HEK293 (cell line): ENCODE data around the gene SOHLH2.
A peak's percentile ranks its signal among the peaks of the same experiment; 100 is the strongest.

Experiments used
- CTCF ChIA-PET: fragments of 350-600 bp; formaldehyde crosslinking; extraction: SDS; loops from one replicate; lab custom pipeline; 2021; ENCODE audit warnings: antibody characterized with exemption; lab: Yijun Ruan, JAX
- POLR2A ChIA-PET: fragments of 300-600 bp; formaldehyde crosslinking; extraction: SDS; loops from one replicate; lab custom pipeline; 2020; ENCODE audit warnings: antibody characterized with exemption, inconsistent platforms; lab: Yijun Ruan, JAX
- H3K27ac ChIP-seq: fragments of 200-500 bp; sonication (Bioruptor generic); 2 replicates; pipeline ENCODE4 v1.5.1; 2014; ENCODE audit warnings: low read depth, low read length, control low read depth, inconsistent platforms; ENCODE audit errors: extremely low read depth
- H3K36me3 ChIP-seq, 2 experiments: fragments of 200-500 bp in 1 of 2; sonication (Bioruptor generic) in 1 of 2; 1 replicate in 1 of 2; 2 replicates in 1 of 2; pipeline ENCODE4 v1.5.1; 2014 to 2017; ENCODE audit warnings: inconsistent platforms in 2 of 2, low read length in 2 of 2; ENCODE audit not compliant: control insufficient read depth in 2 of 2, insufficient read depth in 1 of 2
- H3K4me1 ChIP-seq: fragments of 200-500 bp; sonication (Bioruptor generic); 2 replicates; pipeline ENCODE4 v1.5.1; 2014; ENCODE audit warnings: mild to moderate bottlenecking, low read length, inconsistent platforms; ENCODE audit not compliant: control insufficient read depth, insufficient read depth
- H3K4me3 ChIP-seq: 2 replicates; pipeline ENCODE4 v1.5.1; 2011; ENCODE audit warnings: low read depth, mild to moderate bottlenecking, control low read depth, low read length, moderate library complexity
- H3K9me3 ChIP-seq: fragments of 200-500 bp; sonication (Bioruptor generic); 2 replicates; pipeline ENCODE4 v1.5.1; 2014; ENCODE audit warnings: low read depth, low read length, inconsistent platforms; ENCODE audit not compliant: control insufficient read depth, insufficient read depth
- BCL11B ChIP-seq: fragments of 450-650 bp; formaldehyde crosslinking; IDR thresholded peaks from 2 replicates; pipeline ENCODE4 v1.5.1; 2016; ENCODE audit warnings: low read depth, missing biosample characterization, missing genetic modification characterization
- GFI1B ChIP-seq: fragments of 450-650 bp; formaldehyde crosslinking; IDR thresholded peaks from 2 replicates; pipeline ENCODE4 v1.5.1; 2016; ENCODE audit warnings: missing biosample characterization, missing genetic modification characterization
- GLI4 ChIP-seq: fragments of 450-650 bp; formaldehyde crosslinking; IDR thresholded peaks from 2 replicates; pipeline ENCODE4 v1.5.1; 2016; ENCODE audit warnings: missing biosample characterization, missing genetic modification characterization
- MZF1 ChIP-seq: fragments of 450-650 bp; formaldehyde crosslinking; IDR thresholded peaks from 2 replicates; pipeline ENCODE4 v1.5.1; 2017; ENCODE audit warnings: missing biosample characterization, missing genetic modification characterization, borderline replicate concordance
- OSR2 ChIP-seq: fragments of 450-650 bp; formaldehyde crosslinking; IDR thresholded peaks from 2 replicates; pipeline ENCODE4 v1.5.1; 2016; ENCODE audit warnings: missing biosample characterization, missing genetic modification characterization
- PATZ1 ChIP-seq: fragments of 450-650 bp; formaldehyde crosslinking; IDR thresholded peaks from 2 replicates; pipeline ENCODE4 v1.5.1; 2016; ENCODE audit warnings: missing biosample characterization, missing genetic modification characterization
- PRDM1 ChIP-seq: fragments of 450-650 bp; formaldehyde crosslinking; IDR thresholded peaks from 2 replicates; pipeline ENCODE4; 2016; ENCODE audit warnings: missing biosample characterization, missing genetic modification characterization
- PRDM2 ChIP-seq: fragments of 450-650 bp; formaldehyde crosslinking; IDR thresholded peaks from 2 replicates; pipeline ENCODE4 v1.5.1; 2016; ENCODE audit warnings: missing biosample characterization, missing genetic modification characterization, borderline replicate concordance
- PRDM4 ChIP-seq: fragments of 450-650 bp; formaldehyde crosslinking; IDR thresholded peaks from 2 replicates; pipeline ENCODE4 v1.5.1; 2017; ENCODE audit warnings: missing biosample characterization, missing genetic modification characterization
- SALL2 ChIP-seq: fragments of 450-650 bp; formaldehyde crosslinking; IDR thresholded peaks from 2 replicates; pipeline ENCODE4 v1.5.0; 2017; ENCODE audit warnings: missing biosample characterization, mild to moderate bottlenecking, missing genetic modification characterization, borderline replicate concordance
- SP3 ChIP-seq: fragments of 450-650 bp; formaldehyde crosslinking; IDR thresholded peaks from 2 replicates; pipeline ENCODE4 v1.5.1; 2016; ENCODE audit warnings: missing biosample characterization, missing genetic modification characterization
- ZNF175 ChIP-seq: fragments of 450-650 bp; formaldehyde crosslinking; IDR thresholded peaks from 2 replicates; pipeline ENCODE4 v1.5.1; 2016; ENCODE audit warnings: missing biosample characterization, missing genetic modification characterization
- ZNF211 ChIP-seq: fragments of 450-650 bp; formaldehyde crosslinking; IDR thresholded peaks from 2 replicates; pipeline ENCODE4 v1.5.1; 2016; ENCODE audit warnings: low read depth, missing biosample characterization, missing genetic modification characterization
- ZNF248 ChIP-seq: fragments of 450-650 bp; formaldehyde crosslinking; IDR thresholded peaks from 2 replicates; pipeline ENCODE4 v1.5.1; 2017; ENCODE audit warnings: missing biosample characterization, missing genetic modification characterization
- ZNF292 ChIP-seq: fragments of 450-650 bp; formaldehyde crosslinking; IDR thresholded peaks from 2 replicates; pipeline ENCODE4 v1.5.1; 2016; ENCODE audit warnings: low read depth, missing biosample characterization, missing genetic modification characterization, borderline replicate concordance
- ZNF302 ChIP-seq: fragments of 450-650 bp; formaldehyde crosslinking; IDR thresholded peaks from 2 replicates; pipeline ENCODE4 v1.5.1; 2016; ENCODE audit warnings: missing biosample characterization, missing genetic modification characterization, low read depth
- ZNF350 ChIP-seq: fragments of 450-650 bp; formaldehyde crosslinking; IDR thresholded peaks from 2 replicates; pipeline ENCODE4 v1.5.0; 2017; ENCODE audit warnings: missing biosample characterization, mild to moderate bottlenecking, missing genetic modification characterization
- ZNF514 ChIP-seq: fragments of 450-650 bp; formaldehyde crosslinking; IDR thresholded peaks from 2 replicates; pipeline ENCODE4 v1.5.1; 2016; ENCODE audit warnings: missing biosample characterization, missing genetic modification characterization
- ZNF558 ChIP-seq: fragments of 450-650 bp; formaldehyde crosslinking; IDR thresholded peaks from 2 replicates; pipeline ENCODE4 v1.5.1; 2016; ENCODE audit warnings: missing biosample characterization, missing genetic modification characterization
- ZNF621 ChIP-seq: fragments of 450-650 bp; formaldehyde crosslinking; IDR thresholded peaks from 2 replicates; pipeline ENCODE4 v1.5.1; 2017; ENCODE audit warnings: missing biosample characterization, missing genetic modification characterization
- ZNF623 ChIP-seq: fragments of 450-650 bp; formaldehyde crosslinking; IDR thresholded peaks from 2 replicates; pipeline ENCODE4 v1.5.1; 2016; ENCODE audit warnings: missing biosample characterization, missing genetic modification characterization
- ZNF747 ChIP-seq: fragments of 450-650 bp; formaldehyde crosslinking; IDR thresholded peaks from 2 replicates; pipeline ENCODE4 v1.5.1; 2016; ENCODE audit warnings: missing biosample characterization, missing genetic modification characterization
- ZNF837 ChIP-seq: fragments of 450-650 bp; formaldehyde crosslinking; IDR thresholded peaks from 2 replicates; pipeline ENCODE4 v1.5.1; 2016; ENCODE audit warnings: missing biosample characterization, missing genetic modification characterization
- ZNF843 ChIP-seq: fragments of 450-650 bp; formaldehyde crosslinking; IDR thresholded peaks from 2 replicates; pipeline ENCODE4 v1.5.1; 2016; ENCODE audit warnings: missing biosample characterization, missing genetic modification characterization

Gene SOHLH2

GRCh38 chr13:36131931-36132297 is 82.4 kb downstream of the SOHLH2 start (continued):
- no peak for TF ChIP-seq PRDM2 (tag by site-specific recombination)
- TF ChIP-seq GFI1B (tag by site-specific recombination) = no peak
- no peak for TF ChIP-seq ZNF843 (tag by site-specific recombination)

DNA sequence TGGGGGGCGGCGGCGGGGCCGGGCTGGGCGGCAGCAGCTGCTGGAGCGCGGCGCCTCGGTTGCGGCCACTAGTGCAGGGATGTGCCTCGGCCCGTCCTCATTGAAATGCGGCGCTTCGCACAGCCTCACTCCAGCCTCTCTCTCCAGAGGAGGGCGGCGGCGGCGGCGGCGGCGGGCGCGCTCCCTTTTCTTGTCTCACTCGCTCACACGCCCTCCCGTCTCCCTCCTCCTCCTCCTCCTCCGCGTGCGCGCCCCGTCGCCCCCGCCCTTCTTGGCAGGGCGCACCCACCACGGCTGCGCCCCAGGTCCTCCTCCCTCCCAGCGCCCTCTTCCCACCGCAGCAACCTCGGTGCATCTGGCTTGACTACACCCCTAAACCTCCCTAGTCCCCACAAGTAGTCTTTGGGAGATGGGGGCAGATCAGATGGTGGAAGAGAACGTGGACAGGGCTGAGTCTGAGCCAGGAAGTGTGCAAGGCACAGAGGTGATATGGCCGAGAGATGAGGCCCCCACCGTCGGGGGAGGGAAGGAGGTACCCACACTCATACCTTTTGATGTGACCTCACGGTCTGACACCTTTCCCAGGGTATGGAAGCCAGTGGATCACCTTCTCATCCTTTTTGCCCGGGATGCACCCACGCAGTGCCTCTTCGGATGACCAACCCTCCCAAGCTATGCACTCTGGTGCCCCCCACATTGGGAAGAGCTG is 83.0 kb downstream of the SOHLH2 start, which contains the start of gene DCLK1:
Gene DCLK1, minus strand, starts transcription at position 161 of the 709 bp plus-strand sequence.
- Histone ChIP-seq H3K27ac (peak within 1 kb of the TSS; percentile 60; the same call in 1 of the 2 replicates), H3K4me1 (0 out of 2 replicates have a peak, but pooled peaks cover 2% of the 10 kb centered on the region), H3K4me3 (peak within 1 kb of the TSS; percentile 54), H3K9me3 (no peaks in the 10 kb centered on the region), H3K36me3 (no peaks in the 10 kb centered on the region)
- POLR2A ChIA-PET = no interaction called here
- CTCF ChIA-PET = interaction anchor here (0.6 kb wide), 1 partner anchor 320 kb away, joined by 8 read pairs; no protein-coding TSS in a partner anchor
- TF ChIP-seq PRDM1 (tag by site-specific recombination) (no peak), SALL2 (tag by site-specific recombination) (no peak), ZNF514 (tag by site-specific recombination) (no peak), ZNF211 (no peak), ZNF558 (tag by site-specific recombination) (no peak), ZNF248 (tag by site-specific recombination) (no peak), PATZ1 (peak; percentile 87), ZNF292 (tag by site-specific recombination) (no peak), OSR2 (no peak), PRDM4 (no peak), BCL11B (tag by site-specific recombination) (no peak), GLI4 (no peak), ZNF350 (tag by site-specific recombination) (no peak), ZNF175 (no peak), MZF1 (tag by site-specific recombination) (no peak), ZNF747 (tag by site-specific recombination) (no peak), SP3 (peak; percentile 63), ZNF302 (tag by site-specific recombination) (no peak), ZNF621 (tag by site-specific recombination) (no peak), ZNF623 (no peak), ZNF837 (tag by site-specific recombination) (no peak)
